HepG2 (cell line): Measurements from ENCODE around the gene RPS6KA2.

ENCODE experiments used
- NFIB ChIP-seq: sonication (generic); formaldehyde crosslinking; IDR thresholded peaks from 2 replicates; pipeline ENCODE4 v1.9.0; 2021; ENCODE audit warnings: missing genetic modification reagents, mild to moderate bottlenecking, borderline replicate concordance
- SKI ChIP-seq: fragments of 450-650 bp; IDR thresholded peaks from one replicate; pipeline ENCODE4 v1.6.1; 2018; ENCODE audit warnings: mild to moderate bottlenecking; ENCODE audit not compliant: partially characterized antibody

DNA sequence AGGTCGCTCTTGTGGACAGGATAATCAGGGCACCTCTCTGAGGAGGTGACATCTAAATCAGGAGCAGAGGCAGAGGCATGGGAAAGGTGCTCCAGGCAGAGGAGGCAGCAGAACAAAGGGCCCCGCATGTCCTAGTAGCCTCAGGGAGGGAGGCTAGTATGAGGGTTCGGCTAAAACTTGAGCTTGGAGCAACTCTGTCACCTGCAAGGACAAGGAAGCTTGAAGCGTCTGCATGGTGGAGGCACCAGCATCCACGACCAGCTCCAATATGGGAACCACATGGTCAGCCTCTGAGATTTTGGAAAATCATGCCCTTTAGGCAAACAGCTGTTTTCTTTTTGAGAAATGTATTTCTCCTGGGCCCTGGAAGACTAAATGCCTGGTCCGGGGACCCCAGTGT is 231.3 kb downstream of the RPS6KA2 start:
- TF ChIP-seq NFIB (CRISPR knock-in tag) (no peak), SKI (no peak)
